ENCODE data around the gene TCP10L. TPM values are rescaled to one million over a fixed set of nuclear protein-coding genes. Genes with fewer than 3 reads are reported as not detected.

Gene TCP10L
- total and polyA plus RNA-seq, 9 donors, result 0.48 to 5.2 (median 1.7) TPM

DNA sequence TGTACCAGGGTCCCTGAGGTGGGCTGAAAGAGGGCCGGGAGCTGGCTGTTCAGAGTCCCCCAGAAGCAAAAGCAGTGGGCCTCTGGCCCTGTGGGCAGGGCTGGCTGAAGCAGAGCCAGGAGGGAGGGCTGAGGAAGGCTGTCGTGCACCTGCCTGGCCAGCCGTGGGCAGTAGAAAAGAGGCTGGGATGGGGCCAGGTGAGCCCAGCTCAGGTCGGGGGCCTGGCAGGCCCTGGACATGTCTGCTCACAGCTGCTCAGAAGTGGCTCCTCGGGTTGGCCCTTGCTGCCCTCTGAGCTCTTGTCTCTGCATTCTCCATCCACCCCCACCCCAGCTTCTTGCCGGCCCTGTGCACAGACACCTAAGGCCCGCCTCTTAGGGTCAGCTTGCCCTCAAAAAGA is 60.0 kb downstream of the TCP10L start:
- WGBS, 3 donors, result 34 to 35% (median 35%) methylated on average over 7 of the region's 7 CpGs

DNA sequence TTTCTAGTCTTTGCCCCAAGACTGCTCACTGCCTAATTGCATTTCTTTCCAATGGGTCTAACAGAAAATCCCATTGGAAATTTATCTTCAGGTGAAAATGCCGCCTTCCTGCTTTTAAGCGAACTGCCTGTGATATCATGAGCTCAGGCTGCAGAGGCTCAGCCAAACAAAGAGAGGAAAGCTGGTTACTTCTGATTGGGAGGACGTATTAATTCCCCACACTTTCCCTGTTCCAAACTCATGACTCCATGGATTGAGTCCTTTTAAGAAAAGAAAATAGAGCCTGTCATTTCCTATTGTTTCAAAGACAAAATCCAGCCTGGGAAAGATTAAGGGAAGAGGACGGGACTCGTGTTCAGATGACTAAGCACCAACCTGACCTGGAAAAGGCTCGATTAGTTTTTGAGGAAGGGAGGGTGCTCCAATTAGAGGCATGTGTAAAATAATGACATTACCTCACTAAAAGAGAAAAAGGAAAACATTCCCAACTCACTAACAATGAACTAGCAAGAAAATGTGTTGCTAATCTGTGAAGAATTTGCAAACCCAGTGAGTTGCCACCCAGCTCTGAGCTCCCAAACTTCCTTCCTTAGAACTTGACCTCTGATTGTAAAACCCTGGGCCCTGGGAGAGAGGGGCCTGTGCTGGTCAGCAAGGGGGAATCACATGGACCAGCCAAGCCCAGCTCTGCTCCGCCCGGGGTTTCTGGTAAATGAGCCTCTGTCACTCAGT is 61.2 kb downstream of the TCP10L start:
- Histone ChIP-seq H3K27ac (no peak overlapping the region), H3K36me3 (no peaks in the 10 kb centered on the region), H3K4me1 (ENCODE audit: insufficient read depth) (peaks cover 7% of the 10 kb centered on the region), H3K9me3 (no peaks in the 10 kb centered on the region), H3K27me3 (no peaks in the 10 kb centered on the region), H3K4me3 (no peak overlapping the region)
- TF ChIP-seq, protein P1, sequence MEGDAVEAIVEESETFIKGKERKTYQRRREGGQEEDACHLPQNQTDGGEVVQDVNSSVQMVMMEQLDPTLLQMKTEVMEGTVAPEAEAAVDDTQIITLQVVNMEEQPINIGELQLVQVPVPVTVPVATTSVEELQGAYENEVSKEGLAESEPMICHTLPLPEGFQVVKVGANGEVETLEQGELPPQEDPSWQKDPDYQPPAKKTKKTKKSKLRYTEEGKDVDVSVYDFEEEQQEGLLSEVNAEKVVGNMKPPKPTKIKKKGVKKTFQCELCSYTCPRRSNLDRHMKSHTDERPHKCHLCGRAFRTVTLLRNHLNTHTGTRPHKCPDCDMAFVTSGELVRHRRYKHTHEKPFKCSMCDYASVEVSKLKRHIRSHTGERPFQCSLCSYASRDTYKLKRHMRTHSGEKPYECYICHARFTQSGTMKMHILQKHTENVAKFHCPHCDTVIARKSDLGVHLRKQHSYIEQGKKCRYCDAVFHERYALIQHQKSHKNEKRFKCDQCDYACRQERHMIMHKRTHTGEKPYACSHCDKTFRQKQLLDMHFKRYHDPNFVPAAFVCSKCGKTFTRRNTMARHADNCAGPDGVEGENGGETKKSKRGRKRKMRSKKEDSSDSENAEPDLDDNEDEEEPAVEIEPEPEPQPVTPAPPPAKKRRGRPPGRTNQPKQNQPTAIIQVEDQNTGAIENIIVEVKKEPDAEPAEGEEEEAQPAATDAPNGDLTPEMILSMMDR (IDR thresholded peaks at IDR 0.05), result no peak
- intact Hi-C loops (cut with DNase I), result loop anchor here in 1 of 4 donors (5.0 kb wide), 1 partner anchor 112 kb away; the partner anchor contains the start of gene EVA1C
- DNase-seq, result peak in 1 of 5 donors; percentile 42
- WGBS, 3 donors, result 37 to 46% (median 42%) methylated on average over 8 of the region's 8 CpGs

More for the DNA sequence above, 60.0 kb downstream of the TCP10L start:
- H3K36me3 ChIP-seq, result no peaks in the 10 kb centered on the region
- H3K4me1 ChIP-seq (ENCODE audit: insufficient read depth), result peaks cover 7% of the 10 kb centered on the region
- no peak overlapping the region for H3K4me3 ChIP-seq
- no peak for DNase-seq
- intact Hi-C loops (cut with DNase I), result no loop called here
- no peaks in the 10 kb centered on the region for H3K9me3 ChIP-seq
- no peaks in the 10 kb centered on the region for H3K27me3 ChIP-seq
- TF ChIP-seq, protein P1 (IDR thresholded peaks at IDR 0.05), result no peak
- TF ChIP-seq POLR2A (IDR thresholded peaks at IDR 0.05), result no peak
- TF ChIP-seq EP300 (IDR thresholded peaks at IDR 0.05), result no peak
- no peak overlapping the region for H3K27ac ChIP-seq

Small RNA genes lying within 50 kb of the gene (small RNA-seq; reads per million reads assigned to genes)
- gene RF00438, result not detected
- gene RNA5SP490, result not detected

Other genes starting within 250 kb of the TCP10L start
- gene URB1, start 192.5 kb downstream of the TCP10L start, total RNA-seq, result 10 to 100 TPM; 14.4 to 29.6 (median 19.6) TPM
- 1 to 10 TPM; 7.6 to 9.1 TPM for gene URB1, start 192.5 kb downstream of the TCP10L start, polyA plus RNA-seq
- 100 to 1,000 TPM in 1 of 7 donors, 10 to 100 TPM in 6; 27.1 to 156 (median 49.6) TPM for gene EVA1C, start 172.8 kb downstream of the TCP10L start, total RNA-seq
- 10 to 100 TPM; 29.9 to 46.6 TPM for gene EVA1C, start 172.8 kb downstream of the TCP10L start, polyA plus RNA-seq
- 10 to 100 TPM; 18.6 to 39.5 (median 27.3) TPM for gene CFAP298, start 26.9 kb upstream of the TCP10L start, total RNA-seq
- gene CFAP298, start 26.9 kb upstream of the TCP10L start, polyA plus RNA-seq, result 10 to 100 TPM; 28.0 to 29.6 TPM
- gene SYNJ1, start 142.5 kb upstream of the TCP10L start, total RNA-seq, result 10 to 100 TPM in 4 of 7 donors, 1 to 10 TPM in 3; 7.0 to 15.6 (median 11.1) TPM
- gene SYNJ1, start 142.5 kb upstream of the TCP10L start, polyA plus RNA-seq, result 1 to 10 TPM; 4.8 to 8.7 TPM
- gene PAXBP1, start 186.2 kb upstream of the TCP10L start, total RNA-seq, result 10 to 100 TPM; 32.9 to 70.5 (median 46.3) TPM
- 10 to 100 TPM; 22.6 to 26.9 TPM for gene PAXBP1, start 186.2 kb upstream of the TCP10L start, polyA plus RNA-seq